Measurements from ENCODE around the gene E2F7. TPM values are rescaled to one million over a fixed set of nuclear protein-coding genes. Genes with fewer than 3 reads are reported as not detected.
"Not testable (repeated sequence)": the region's sequence is repeated elsewhere in the genome, so short reads cannot be mapped to it uniquely, and the experiment has no call there.

The E2F7 gene
- total and polyA plus RNA-seq, 4 donors = 0.30 to 0.36 TPM; not detected in 2

DNA sequence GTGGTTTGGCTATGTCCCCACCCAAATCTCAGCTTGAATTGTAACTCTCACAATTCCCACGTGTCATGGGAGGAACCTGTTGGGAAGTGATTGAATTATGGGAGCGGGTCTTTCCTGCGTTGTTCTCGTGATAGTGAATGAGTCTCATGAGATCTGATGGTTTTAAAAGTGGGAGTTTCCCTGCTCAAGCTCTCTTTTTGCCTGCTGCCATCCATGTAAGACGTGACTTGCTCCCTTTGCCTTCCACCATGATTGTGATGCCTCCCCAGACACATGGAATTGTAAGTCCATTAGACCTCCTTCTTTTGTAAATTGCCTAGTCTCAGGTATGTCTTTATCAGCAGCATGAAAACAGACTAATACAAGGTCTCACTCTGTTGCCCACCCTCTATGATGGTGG lies 8.5 kb upstream of the E2F7 start:
- H3K9me3 ChIP-seq (ENCODE audit: control insufficient read depth, low read length); DNase-seq; H3K27ac ChIP-seq (ENCODE audit: low read depth in 1 of 2, low read length in 2 of 2); H3K4me3 ChIP-seq (ENCODE audit: low read length in 2 of 2); ATAC-seq (ENCODE audit: low FRiP score); H3K36me3 ChIP-seq (ENCODE audit: control insufficient read depth in 1 of 2, insufficient read depth in 2 of 2, low read length in 1 of 2); H3K4me1 ChIP-seq (ENCODE audit: control insufficient read depth in 1 of 2, insufficient read depth in 2 of 2, low read length in 2 of 2); intact Hi-C loops (cut with DNase I); H3K27me3 ChIP-seq (ENCODE audit: control insufficient read depth in 1 of 2, insufficient read depth in 2 of 2, low read length in 1 of 2): not testable (repeated sequence)
- 88 to 89% methylated on average over 5 of the region's 5 CpGs for WGBS, 2 donors

DNA sequence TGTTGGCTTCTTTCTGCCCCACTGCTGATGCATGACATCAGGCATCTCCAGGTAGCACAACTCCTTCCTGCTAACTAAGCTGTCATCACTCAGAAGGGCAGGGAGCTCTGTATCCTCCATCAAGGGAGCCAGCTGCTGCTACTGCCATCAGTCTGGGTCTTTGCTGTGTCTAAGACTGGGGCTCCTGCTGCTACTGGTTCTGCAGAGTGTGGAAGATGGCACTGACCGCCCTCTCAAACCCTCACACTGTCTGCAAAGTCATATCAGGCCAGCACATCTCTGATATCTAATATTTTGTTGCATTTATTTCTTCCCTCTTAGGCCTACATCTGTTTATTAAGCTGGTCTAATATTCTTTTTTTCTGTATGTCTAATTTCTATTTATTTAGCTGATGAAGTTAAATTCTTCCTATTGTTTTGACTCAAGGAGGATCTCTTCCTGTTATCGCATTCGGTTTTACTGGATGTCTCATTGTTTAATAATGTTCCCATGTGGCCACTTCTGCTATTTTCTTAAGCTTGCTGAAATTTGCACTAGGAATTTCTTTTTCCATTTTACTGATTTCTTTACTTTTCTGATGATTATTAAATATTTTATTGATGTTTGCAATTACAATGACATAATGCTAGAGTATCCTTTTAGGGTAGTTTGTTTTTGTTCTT lies 7.6 kb upstream of the E2F7 start:
- no peaks in the 10 kb centered on the region for H3K36me3 ChIP-seq (ENCODE audit: control insufficient read depth in 1 of 2, insufficient read depth in 2 of 2, low read length in 1 of 2)
- H3K4me1 ChIP-seq (ENCODE audit: control insufficient read depth in 1 of 2, insufficient read depth in 2 of 2, low read length in 2 of 2) = no peaks in the 10 kb centered on the region
- 71 to 75% methylated on average over 3 of the region's 3 CpGs for WGBS, 2 donors
- H3K27ac ChIP-seq (ENCODE audit: low read depth in 1 of 2, low read length in 2 of 2) = no peak overlapping the region
- no peak for DNase-seq
- ATAC-seq (ENCODE audit: low FRiP score) = no peak
- H3K4me3 ChIP-seq (ENCODE audit: low read length in 2 of 2) = no peak overlapping the region
- intact Hi-C loops (cut with DNase I) = no loop called here
- H3K27me3 ChIP-seq (ENCODE audit: control insufficient read depth in 1 of 2, insufficient read depth in 2 of 2, low read length in 1 of 2) = peaks cover 0 to 3% of the 10 kb centered on the region in 2 donors
- H3K9me3 ChIP-seq (ENCODE audit: control insufficient read depth, low read length) = no peaks in the 10 kb centered on the region

DNA sequence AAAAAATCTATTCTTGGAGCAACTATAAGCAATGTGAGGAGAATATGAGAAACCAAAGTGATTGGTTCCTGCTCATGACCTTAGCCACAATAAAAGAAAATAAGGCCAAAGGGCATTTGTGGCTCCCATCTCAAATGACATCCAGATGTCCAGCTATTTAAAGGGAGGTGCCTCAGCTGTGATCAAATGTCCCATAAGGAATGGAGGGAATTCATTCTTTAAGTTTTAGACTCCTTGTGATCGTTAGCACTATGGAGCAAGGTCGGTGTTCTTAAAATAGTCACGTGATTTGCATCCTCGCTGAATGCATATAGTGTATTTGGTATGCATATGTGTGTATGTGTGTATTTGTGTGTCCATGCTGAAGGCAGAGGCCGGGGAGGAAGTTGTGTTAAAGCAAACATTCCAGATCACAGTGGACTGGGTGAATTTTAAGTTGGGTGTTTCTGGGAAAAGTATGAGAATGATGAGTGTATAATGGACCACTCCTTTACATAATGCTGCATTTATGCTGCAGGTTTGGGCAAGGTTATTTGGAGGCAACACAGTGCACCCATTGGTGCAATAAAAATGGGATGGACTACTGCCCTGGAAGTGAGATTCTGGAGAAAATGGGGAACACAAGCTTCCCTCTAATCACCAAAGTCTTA lies 5.6 kb upstream of the E2F7 start:
- intact Hi-C loops (cut with DNase I) = no loop called here
- 72 to 75% methylated on average over 5 of the region's 5 CpGs for WGBS, 2 donors
- DNase-seq (no peak), ATAC-seq (ENCODE audit: low FRiP score) (no peak)
- Histone ChIP-seq H3K4me3 (ENCODE audit: low read length in 2 of 2) (no peak overlapping the region), H3K9me3 (ENCODE audit: control insufficient read depth, low read length) (no peaks in the 10 kb centered on the region), H3K36me3 (ENCODE audit: control insufficient read depth in 1 of 2, insufficient read depth in 2 of 2, low read length in 1 of 2) (no peaks in the 10 kb centered on the region), H3K4me1 (ENCODE audit: control insufficient read depth in 1 of 2, insufficient read depth in 2 of 2, low read length in 2 of 2) (no peaks in the 10 kb centered on the region), H3K27ac (ENCODE audit: low read depth in 1 of 2, low read length in 2 of 2) (no peak overlapping the region), H3K27me3 (ENCODE audit: control insufficient read depth in 1 of 2, insufficient read depth in 2 of 2, low read length in 1 of 2) (no peaks in the 10 kb centered on the region)

DNA sequence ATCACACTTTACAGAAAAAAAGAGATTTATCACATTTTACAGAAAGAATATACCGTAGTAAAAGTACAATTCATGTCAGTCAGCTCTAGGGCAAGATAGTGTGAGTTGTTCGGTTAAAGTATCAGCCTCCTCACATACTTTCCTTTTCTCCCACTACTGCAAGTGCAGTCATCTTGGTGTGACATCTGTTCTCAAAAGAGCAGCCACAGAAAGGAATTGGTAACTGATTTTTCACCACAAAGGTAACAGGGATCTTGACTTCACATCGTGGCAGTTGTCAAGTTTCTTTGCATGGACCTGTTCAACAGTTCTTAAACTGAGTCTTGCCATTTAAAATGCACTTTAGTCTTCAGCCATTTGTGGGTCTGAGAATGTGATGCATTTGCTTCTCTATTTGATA lies 5.0 kb upstream of the E2F7 start:
- no peak overlapping the region for H3K27ac ChIP-seq (ENCODE audit: low read depth in 1 of 2, low read length in 2 of 2)
- H3K4me1 ChIP-seq (ENCODE audit: control insufficient read depth in 1 of 2, insufficient read depth in 2 of 2, low read length in 2 of 2) = no peaks in the 10 kb centered on the region
- intact Hi-C loops (cut with DNase I) = no loop called here
- H3K9me3 ChIP-seq (ENCODE audit: control insufficient read depth, low read length) = no peaks in the 10 kb centered on the region
- ATAC-seq (ENCODE audit: low FRiP score) (no peak), DNase-seq (no peak)
- no peaks in the 10 kb centered on the region for H3K27me3 ChIP-seq (ENCODE audit: control insufficient read depth in 1 of 2, insufficient read depth in 2 of 2, low read length in 1 of 2)
- no peak overlapping the region for H3K4me3 ChIP-seq (ENCODE audit: low read length in 2 of 2)
- 62 to 64% methylated on average over 3 of the region's 3 CpGs for WGBS, 2 donors
- H3K36me3 ChIP-seq (ENCODE audit: control insufficient read depth in 1 of 2, insufficient read depth in 2 of 2, low read length in 1 of 2) = no peaks in the 10 kb centered on the region

DNA sequence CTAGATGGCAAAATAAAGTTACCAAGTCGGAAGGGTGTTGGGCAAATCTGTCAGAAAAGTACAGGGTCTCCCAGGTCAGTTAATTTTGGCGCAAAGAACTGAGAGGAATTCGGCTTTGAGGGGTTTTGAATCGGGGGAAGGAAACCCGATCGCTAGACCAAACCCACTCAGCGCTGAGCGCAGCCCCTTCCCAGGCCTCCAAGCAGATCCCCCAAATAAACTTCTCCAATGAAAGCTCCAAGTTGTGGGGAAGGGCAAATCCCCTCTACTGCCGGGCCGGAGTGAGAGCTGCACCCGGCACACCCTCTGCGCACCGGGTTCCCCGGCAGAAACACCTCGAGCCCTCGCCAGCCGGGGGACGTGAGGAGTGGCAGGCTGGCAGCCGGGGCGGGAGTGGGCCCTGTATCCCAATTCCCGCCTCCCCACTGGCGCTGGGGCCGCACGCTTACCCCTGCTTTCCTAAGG lies 441 bp downstream of the E2F7 start:
- Histone ChIP-seq H3K4me3 (ENCODE audit: low read length in 2 of 2) (peak overlapping the region in 1 of 2 donors; percentile 60), H3K27me3 (ENCODE audit: control insufficient read depth in 1 of 2, insufficient read depth in 2 of 2, low read length in 1 of 2) (no peaks in the 10 kb centered on the region), H3K9me3 (ENCODE audit: control insufficient read depth, low read length) (no peaks in the 10 kb centered on the region), H3K36me3 (ENCODE audit: control insufficient read depth in 1 of 2, insufficient read depth in 2 of 2, low read length in 1 of 2) (no peaks in the 10 kb centered on the region), H3K4me1 (ENCODE audit: control insufficient read depth in 1 of 2, insufficient read depth in 2 of 2, low read length in 2 of 2) (no peaks in the 10 kb centered on the region), H3K27ac (ENCODE audit: low read depth in 1 of 2, low read length in 2 of 2) (no peak overlapping the region)
- intact Hi-C loops (cut with DNase I) = loop anchor here in 1 of 2 donors (10.0 kb wide), 1 partner anchor 260 kb away; no protein-coding TSS in a partner anchor
- ATAC-seq (ENCODE audit: low FRiP score) (peak; percentile 49), DNase-seq (no peak)
- 1% methylated on average over 24 of the region's 24 CpGs for WGBS, 2 donors

DNA sequence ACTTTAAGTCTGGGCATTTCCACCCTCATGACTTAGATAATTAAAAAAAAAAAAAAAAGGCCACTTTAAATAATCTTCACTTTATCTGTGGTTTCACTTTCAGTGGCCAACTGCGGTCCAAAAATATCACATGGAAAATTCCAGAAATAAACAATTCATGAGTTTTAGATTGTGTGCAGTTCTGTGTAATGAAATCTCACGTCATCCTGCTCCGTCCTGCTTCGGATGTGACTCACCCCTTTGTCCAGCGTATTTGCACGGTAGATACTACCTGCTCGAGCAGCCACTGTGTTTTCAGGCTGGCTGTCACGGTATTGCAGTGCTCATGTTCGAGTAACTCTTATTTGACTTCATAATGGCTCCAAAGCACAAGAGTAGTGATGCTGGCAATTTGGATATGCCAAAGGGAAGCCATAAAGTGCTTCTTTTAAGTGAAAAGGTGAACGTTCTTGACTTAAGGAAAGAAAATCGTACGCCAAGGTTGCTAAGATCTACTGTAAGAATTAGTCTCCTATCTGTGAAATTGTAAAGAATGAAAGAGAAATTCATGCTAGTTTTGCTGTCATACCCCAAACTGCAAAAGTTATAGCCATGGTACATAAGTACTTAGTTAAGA lies 2.4 kb downstream of the E2F7 start:
- Histone ChIP-seq H3K27ac (ENCODE audit: low read depth in 1 of 2, low read length in 2 of 2) (no peak overlapping the region), H3K9me3 (ENCODE audit: control insufficient read depth, low read length) (no peaks in the 10 kb centered on the region), H3K36me3 (ENCODE audit: control insufficient read depth in 1 of 2, insufficient read depth in 2 of 2, low read length in 1 of 2) (no peaks in the 10 kb centered on the region), H3K4me3 (ENCODE audit: low read length in 2 of 2) (peak overlapping the region in 1 of 2 donors; percentile 38), H3K27me3 (ENCODE audit: control insufficient read depth in 1 of 2, insufficient read depth in 2 of 2, low read length in 1 of 2) (no peaks in the 10 kb centered on the region), H3K4me1 (ENCODE audit: control insufficient read depth in 1 of 2, insufficient read depth in 2 of 2, low read length in 2 of 2) (no peaks in the 10 kb centered on the region)
- intact Hi-C loops (cut with DNase I) = loop anchor here in 1 of 2 donors (10.0 kb wide), 1 partner anchor 262 kb away; no protein-coding TSS in a partner anchor
- ATAC-seq (ENCODE audit: low FRiP score) = no peak
- WGBS, 2 donors = 25 to 40% methylated on average over 12 of the region's 12 CpGs
- no peak for DNase-seq

DNA sequence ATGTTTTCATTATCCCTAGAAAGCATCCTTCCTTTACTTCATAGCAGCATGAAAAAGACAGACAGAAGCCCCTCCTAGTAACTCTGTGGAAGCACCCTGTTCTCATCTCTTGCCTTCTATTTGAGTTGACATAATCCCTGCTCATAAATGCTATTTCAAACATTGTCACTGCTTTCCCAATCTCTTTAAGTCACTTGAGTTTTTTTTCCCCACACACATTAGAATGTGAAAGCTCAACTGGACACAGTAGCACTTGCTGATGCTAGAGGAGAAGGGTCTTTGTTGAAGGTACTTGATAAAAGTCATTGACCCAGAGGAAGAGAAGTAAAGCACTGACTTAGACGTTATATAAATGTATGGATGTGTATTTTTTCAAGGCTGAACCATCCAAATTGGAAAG lies 3.0 kb downstream of the E2F7 start:
- 28 to 38% methylated on average over 1 of the region's 1 CpG for whole genome bisulfite sequencing, 2 donors

DNA sequence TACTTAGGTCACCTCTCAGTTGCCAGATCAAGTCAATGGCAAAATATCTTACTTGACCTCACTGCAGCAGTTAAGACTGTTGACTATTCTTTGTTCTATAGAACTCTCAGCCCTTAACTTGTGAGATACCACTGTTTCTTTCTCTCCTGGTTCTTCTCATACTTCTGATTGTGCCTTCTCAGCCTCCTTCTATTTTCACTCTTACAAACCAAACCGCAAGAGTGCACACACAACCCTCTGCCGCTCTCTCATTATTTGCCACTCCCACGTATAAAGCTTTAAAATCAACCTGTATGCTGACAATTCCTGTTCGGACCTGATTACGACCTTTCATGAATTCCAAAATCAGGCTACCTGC lies 4.5 kb downstream of the E2F7 start:
- intact Hi-C loops (cut with DNase I) = loop anchor here in 1 of 2 donors (10.0 kb wide), 1 partner anchor 264 kb away; no protein-coding TSS in a partner anchor
- no peaks in the 10 kb centered on the region for H3K9me3 ChIP-seq (ENCODE audit: control insufficient read depth, low read length)
- H3K27ac ChIP-seq (ENCODE audit: low read depth in 1 of 2, low read length in 2 of 2) = no peak overlapping the region
- WGBS, 2 donors = 96 to 97% methylated on average over 5 of the region's 5 CpGs
- H3K4me1 ChIP-seq (ENCODE audit: control insufficient read depth in 1 of 2, insufficient read depth in 2 of 2, low read length in 2 of 2) = no peaks in the 10 kb centered on the region
- H3K4me3 ChIP-seq (ENCODE audit: low read length in 2 of 2) = no peak overlapping the region
- ATAC-seq (ENCODE audit: low FRiP score) (no peak), DNase-seq (no peak)
- H3K36me3 ChIP-seq (ENCODE audit: control insufficient read depth in 1 of 2, insufficient read depth in 2 of 2, low read length in 1 of 2) = no peaks in the 10 kb centered on the region
- H3K27me3 ChIP-seq (ENCODE audit: control insufficient read depth in 1 of 2, insufficient read depth in 2 of 2, low read length in 1 of 2) = no peaks in the 10 kb centered on the region

More for the DNA sequence above, 3.0 kb downstream of the E2F7 start:
- no peaks in the 10 kb centered on the region for H3K36me3 ChIP-seq (ENCODE audit: control insufficient read depth in 1 of 2, insufficient read depth in 2 of 2, low read length in 1 of 2)
- H3K27me3 ChIP-seq (ENCODE audit: control insufficient read depth in 1 of 2, insufficient read depth in 2 of 2, low read length in 1 of 2) = no peaks in the 10 kb centered on the region
- ATAC-seq (ENCODE audit: low FRiP score) (no peak), DNase-seq (no peak)
- peak overlapping the region in 1 of 2 donors; percentile 38 for H3K4me3 ChIP-seq (ENCODE audit: low read length in 2 of 2)
- H3K4me1 ChIP-seq (ENCODE audit: control insufficient read depth in 1 of 2, insufficient read depth in 2 of 2, low read length in 2 of 2) = no peaks in the 10 kb centered on the region
- intact Hi-C loops (cut with DNase I) = loop anchor here in 1 of 2 donors (10.0 kb wide), 1 partner anchor 262 kb away; no protein-coding TSS in a partner anchor
- no peaks in the 10 kb centered on the region for H3K9me3 ChIP-seq (ENCODE audit: control insufficient read depth, low read length)
- H3K27ac ChIP-seq (ENCODE audit: low read depth in 1 of 2, low read length in 2 of 2) = no peak overlapping the region
